Non-pigmented ciliary epithelial cell (primary cell): ENCODE data around the gene AGBL1.

ENCODE experiments used
- DNase-seq: peaks from one replicate; pipeline ENCODE4 v3.0.0-alpha.2; 2010; ENCODE audit warnings: low read depth

Gene AGBL1

GRCh38 chr15:86813892-86814291 is 734.2 kb downstream of the AGBL1 start:
- no peak for DNase-seq

- no peak for DNase-seq
Observed at GRCh38 chr15:86829245-86829644, 749.6 kb downstream of the AGBL1 start.

- DNase-seq: no peak
Observed at GRCh38 chr15:86830304-86830703, 750.6 kb downstream of the AGBL1 start.

GRCh38 chr15:86833595-86833994 is 753.9 kb downstream of the AGBL1 start:
- no peak for DNase-seq

- DNase-seq: no peak
Observed at GRCh38 chr15:86834115-86834863, 754.6 kb downstream of the AGBL1 start.

GRCh38 chr15:86837294-86838061 is 757.8 kb downstream of the AGBL1 start:
- DNase-seq: no peak

GRCh38 chr15:86839502-86839901 is 759.8 kb downstream of the AGBL1 start:
- no peak for DNase-seq

- DNase-seq: no peak
Observed at GRCh38 chr15:86840996-86841395, 761.3 kb downstream of the AGBL1 start.

GRCh38 chr15:86842199-86842598 is 762.5 kb downstream of the AGBL1 start:
- no peak for DNase-seq

GRCh38 chr15:86846036-86846435 is 766.4 kb downstream of the AGBL1 start:
- DNase-seq: no peak

GRCh38 chr15:86849136-86849535 is 769.5 kb downstream of the AGBL1 start:
- no peak for DNase-seq

- no peak for DNase-seq
Observed at GRCh38 chr15:86849558-86850285, 770.1 kb downstream of the AGBL1 start.

GRCh38 chr15:86850939-86851338 is 771.3 kb downstream of the AGBL1 start:
- DNase-seq: no peak

GRCh38 chr15:86852741-86853140 is 773.1 kb downstream of the AGBL1 start:
- no peak for DNase-seq

- no peak for DNase-seq
Observed at GRCh38 chr15:86854176-86854575, 774.5 kb downstream of the AGBL1 start.

- DNase-seq: no peak
Observed at GRCh38 chr15:86855307-86856291, 775.9 kb downstream of the AGBL1 start.

- no peak for DNase-seq
Observed at GRCh38 chr15:86857701-86858100, 778.0 kb downstream of the AGBL1 start.

GRCh38 chr15:86863226-86863915 is 783.7 kb downstream of the AGBL1 start:
- DNase-seq: peak; percentile 10

- no peak for DNase-seq
Observed at GRCh38 chr15:86865920-86866319, 786.2 kb downstream of the AGBL1 start.

GRCh38 chr15:86870846-86871245 is 791.2 kb downstream of the AGBL1 start:
- DNase-seq: no peak

- no peak for DNase-seq
Observed at GRCh38 chr15:86871964-86872363, 792.3 kb downstream of the AGBL1 start.
